ENCODE measurements around the gene CNTNAP2. TPM values are rescaled to one million over a fixed set of nuclear protein-coding genes. Genes with fewer than 3 reads are reported as not detected.

Gene CNTNAP2
- total and polyA plus RNA-seq, 9 of the 15 experiments (the other 6 are each of a cell fraction or from before 2014, with no cell fraction given), result 0.04 to 0.62 (median 0.09) TPM; not detected in 4

DNA sequence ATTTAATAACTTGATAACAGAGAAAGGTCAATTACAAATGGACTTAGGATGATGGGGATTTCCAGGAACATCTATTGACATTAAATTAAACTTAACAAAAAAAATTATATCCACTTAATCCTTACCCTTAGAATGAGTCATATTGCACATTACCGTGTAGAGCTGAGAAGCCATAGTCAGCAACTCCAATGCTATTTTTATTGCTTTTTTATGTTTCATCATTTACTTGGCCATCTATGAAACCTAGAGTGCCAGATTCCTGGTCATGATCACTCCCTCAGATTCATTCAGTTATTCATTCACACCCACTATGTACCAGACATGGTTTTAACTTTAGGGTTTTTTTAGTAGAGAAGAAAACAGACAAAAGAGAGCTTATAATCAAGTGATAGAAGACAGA is 1180.4 kb downstream of the CNTNAP2 start:
- no TSS peak for BruUV-seq (replicated peaks)
- intact Hi-C loops (cut with micrococcal nuclease), result no loop called here
- no peak overlapping the region for H3K9ac ChIP-seq (ENCODE audit: insufficient read depth in 1 of 2, low read depth in 2 of 2, low read length in 2 of 2)
- H3K27me3 ChIP-seq (ENCODE audit: control insufficient read depth in 2 of 2, insufficient read depth in 2 of 2, low read length in 2 of 2), result no peaks in the 10 kb centered on the region
- ATAC-seq (no peak), DNase-seq (ENCODE audit: extremely low read depth in 1 of 4, low spot score in 3 of 4) (no peak), FAIRE-seq (no peak)
- no peaks in the 10 kb centered on the region for H3K9me3 ChIP-seq (replicated peaks; ENCODE audit: control insufficient read depth, insufficient read depth, low read depth, low read length)
- no peaks in the 10 kb centered on the region for H3K4me1 ChIP-seq (replicated peaks in 1 of 2; ENCODE audit: control insufficient read depth in 2 of 2, insufficient read depth in 2 of 2, low read length in 2 of 2)
- no peaks in the 10 kb centered on the region for H4K20me1 ChIP-seq (replicated peaks; ENCODE audit: control insufficient read depth, insufficient read depth, low read length)
- H3K4me3 ChIP-seq, result no peak overlapping the region
- no peak overlapping the region for H3K4me2 ChIP-seq (ENCODE audit: insufficient read depth, low read length)
- ChIA-PET POLR2A (no interaction called here), CTCF (ENCODE audit: low intra/inter-chr PET ratio) (no interaction called here)
- H3K36me3 ChIP-seq (ENCODE audit: control insufficient read depth, insufficient read depth, low read length), result no peaks in the 10 kb centered on the region
- in situ Hi-C loops (cut with MboI), result no loop called here
- 0% methylated on average over 1 of the region's 1 CpG for WGBS (ENCODE audit: insufficient coverage, low coverage, missing lambda C conversion rate)
- no peak overlapping the region for H3K27ac ChIP-seq (ENCODE audit: extremely low read depth, low read depth, low read length)
- no peaks in the 10 kb centered on the region for H3K79me2 ChIP-seq (ENCODE audit: control insufficient read depth, insufficient read depth, low read length)
- no peak overlapping the region for H2AFZ ChIP-seq (ENCODE audit: low read depth, low read length)
- no peaks in the 10 kb centered on the region for H3K9me1 ChIP-seq (ENCODE audit: control insufficient read depth, insufficient read depth, low read length)
- no peak for TF ChIP-seq CBX2 (IDR thresholded peaks at IDR 0.05; ENCODE audit: insufficient read depth, low read length, poor library complexity, severe bottlenecking)
- TF ChIP-seq, protein P1, sequence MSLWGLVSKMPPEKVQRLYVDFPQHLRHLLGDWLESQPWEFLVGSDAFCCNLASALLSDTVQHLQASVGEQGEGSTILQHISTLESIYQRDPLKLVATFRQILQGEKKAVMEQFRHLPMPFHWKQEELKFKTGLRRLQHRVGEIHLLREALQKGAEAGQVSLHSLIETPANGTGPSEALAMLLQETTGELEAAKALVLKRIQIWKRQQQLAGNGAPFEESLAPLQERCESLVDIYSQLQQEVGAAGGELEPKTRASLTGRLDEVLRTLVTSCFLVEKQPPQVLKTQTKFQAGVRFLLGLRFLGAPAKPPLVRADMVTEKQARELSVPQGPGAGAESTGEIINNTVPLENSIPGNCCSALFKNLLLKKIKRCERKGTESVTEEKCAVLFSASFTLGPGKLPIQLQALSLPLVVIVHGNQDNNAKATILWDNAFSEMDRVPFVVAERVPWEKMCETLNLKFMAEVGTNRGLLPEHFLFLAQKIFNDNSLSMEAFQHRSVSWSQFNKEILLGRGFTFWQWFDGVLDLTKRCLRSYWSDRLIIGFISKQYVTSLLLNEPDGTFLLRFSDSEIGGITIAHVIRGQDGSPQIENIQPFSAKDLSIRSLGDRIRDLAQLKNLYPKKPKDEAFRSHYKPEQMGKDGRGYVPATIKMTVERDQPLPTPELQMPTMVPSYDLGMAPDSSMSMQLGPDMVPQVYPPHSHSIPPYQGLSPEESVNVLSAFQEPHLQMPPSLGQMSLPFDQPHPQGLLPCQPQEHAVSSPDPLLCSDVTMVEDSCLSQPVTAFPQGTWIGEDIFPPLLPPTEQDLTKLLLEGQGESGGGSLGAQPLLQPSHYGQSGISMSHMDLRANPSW (CRISPR knock-in tag; IDR thresholded peaks at IDR 0.05), result no peak
- TF ChIP-seq CREBBP (IDR thresholded peaks at IDR 0.05; ENCODE audit: low read depth, low read length), result no peak
- no peak for TF ChIP-seq SAFB (IDR thresholded peaks at IDR 0.05; ENCODE audit: borderline replicate concordance, low read depth, low read length)
- TF ChIP-seq CBX1 (IDR thresholded peaks at IDR 0.05; ENCODE audit: low read depth), result no peak
- TF ChIP-seq ETV6 (IDR thresholded peaks at IDR 0.05; ENCODE audit: borderline replicate concordance in 1 of 2, low read depth in 2 of 2, low read length in 1 of 2), result no peak
- TF ChIP-seq ETV6 (CRISPR knock-in tag; IDR thresholded peaks at IDR 0.05; ENCODE audit: borderline replicate concordance), result no peak
- TF ChIP-seq EWSR1 (IDR thresholded peaks at IDR 0.05; ENCODE audit: borderline replicate concordance, low read depth, partially characterized antibody), result no peak
- TF ChIP-seq, protein P2, sequence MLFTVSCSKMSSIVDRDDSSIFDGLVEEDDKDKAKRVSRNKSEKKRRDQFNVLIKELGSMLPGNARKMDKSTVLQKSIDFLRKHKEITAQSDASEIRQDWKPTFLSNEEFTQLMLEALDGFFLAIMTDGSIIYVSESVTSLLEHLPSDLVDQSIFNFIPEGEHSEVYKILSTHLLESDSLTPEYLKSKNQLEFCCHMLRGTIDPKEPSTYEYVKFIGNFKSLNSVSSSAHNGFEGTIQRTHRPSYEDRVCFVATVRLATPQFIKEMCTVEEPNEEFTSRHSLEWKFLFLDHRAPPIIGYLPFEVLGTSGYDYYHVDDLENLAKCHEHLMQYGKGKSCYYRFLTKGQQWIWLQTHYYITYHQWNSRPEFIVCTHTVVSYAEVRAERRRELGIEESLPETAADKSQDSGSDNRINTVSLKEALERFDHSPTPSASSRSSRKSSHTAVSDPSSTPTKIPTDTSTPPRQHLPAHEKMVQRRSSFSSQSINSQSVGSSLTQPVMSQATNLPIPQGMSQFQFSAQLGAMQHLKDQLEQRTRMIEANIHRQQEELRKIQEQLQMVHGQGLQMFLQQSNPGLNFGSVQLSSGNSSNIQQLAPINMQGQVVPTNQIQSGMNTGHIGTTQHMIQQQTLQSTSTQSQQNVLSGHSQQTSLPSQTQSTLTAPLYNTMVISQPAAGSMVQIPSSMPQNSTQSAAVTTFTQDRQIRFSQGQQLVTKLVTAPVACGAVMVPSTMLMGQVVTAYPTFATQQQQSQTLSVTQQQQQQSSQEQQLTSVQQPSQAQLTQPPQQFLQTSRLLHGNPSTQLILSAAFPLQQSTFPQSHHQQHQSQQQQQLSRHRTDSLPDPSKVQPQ (CRISPR knock-in tag; IDR thresholded peaks at IDR 0.05; ENCODE audit: borderline replicate concordance), result no peak
- no peak for TF ChIP-seq MCM2 (IDR thresholded peaks at IDR 0.05; ENCODE audit: low read depth)
- no peak for TF ChIP-seq MYBL2 (IDR thresholded peaks at IDR 0.05; ENCODE audit: low read depth)
- no peak for TF ChIP-seq MYBL2 (CRISPR knock-in tag; IDR thresholded peaks at IDR 0.05; ENCODE audit: borderline replicate concordance)
- TF ChIP-seq, protein P3, sequence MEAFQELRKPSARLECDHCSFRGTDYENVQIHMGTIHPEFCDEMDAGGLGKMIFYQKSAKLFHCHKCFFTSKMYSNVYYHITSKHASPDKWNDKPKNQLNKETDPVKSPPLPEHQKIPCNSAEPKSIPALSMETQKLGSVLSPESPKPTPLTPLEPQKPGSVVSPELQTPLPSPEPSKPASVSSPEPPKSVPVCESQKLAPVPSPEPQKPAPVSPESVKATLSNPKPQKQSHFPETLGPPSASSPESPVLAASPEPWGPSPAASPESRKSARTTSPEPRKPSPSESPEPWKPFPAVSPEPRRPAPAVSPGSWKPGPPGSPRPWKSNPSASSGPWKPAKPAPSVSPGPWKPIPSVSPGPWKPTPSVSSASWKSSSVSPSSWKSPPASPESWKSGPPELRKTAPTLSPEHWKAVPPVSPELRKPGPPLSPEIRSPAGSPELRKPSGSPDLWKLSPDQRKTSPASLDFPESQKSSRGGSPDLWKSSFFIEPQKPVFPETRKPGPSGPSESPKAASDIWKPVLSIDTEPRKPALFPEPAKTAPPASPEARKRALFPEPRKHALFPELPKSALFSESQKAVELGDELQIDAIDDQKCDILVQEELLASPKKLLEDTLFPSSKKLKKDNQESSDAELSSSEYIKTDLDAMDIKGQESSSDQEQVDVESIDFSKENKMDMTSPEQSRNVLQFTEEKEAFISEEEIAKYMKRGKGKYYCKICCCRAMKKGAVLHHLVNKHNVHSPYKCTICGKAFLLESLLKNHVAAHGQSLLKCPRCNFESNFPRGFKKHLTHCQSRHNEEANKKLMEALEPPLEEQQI (IDR thresholded peaks at IDR 0.05), result no peak
- TF ChIP-seq OTX1 (CRISPR knock-in tag; IDR thresholded peaks at IDR 0.05), result no peak
- no peak for TF ChIP-seq NR3C1 (CRISPR knock-in tag; IDR thresholded peaks at IDR 0.05)
- TF ChIP-seq ZNF551 (CRISPR knock-in tag; IDR thresholded peaks at IDR 0.05), result no peak
- no peak for TF ChIP-seq PHB (CRISPR knock-in tag; IDR thresholded peaks at IDR 0.05)
